Activated CD4-positive, alpha-beta T cell treated with anti-CD3 and anti-CD28 coated beads, Interleukin-10, Interleukin-2, amounts not matched to agents 100 ng/mL and 50 ng/mL, durations not matched to agents 16 hours and 8 hours (primary cell): ENCODE data around the gene SCYL3.
"Not testable (repeated sequence)": the region's sequence is repeated elsewhere in the genome, so short reads cannot be mapped to it uniquely, and the experiment has no call there.

ENCODE experiments used
- DNase-seq: peaks from one replicate; pipeline ENCODE4 v3.0.0-alpha.2; 2020

The SCYL3 gene

GRCh38 chr1:169899519-169900217 lies 6.0 kb upstream of the SCYL3 start:
- DNase-seq: no peak

DNA sequence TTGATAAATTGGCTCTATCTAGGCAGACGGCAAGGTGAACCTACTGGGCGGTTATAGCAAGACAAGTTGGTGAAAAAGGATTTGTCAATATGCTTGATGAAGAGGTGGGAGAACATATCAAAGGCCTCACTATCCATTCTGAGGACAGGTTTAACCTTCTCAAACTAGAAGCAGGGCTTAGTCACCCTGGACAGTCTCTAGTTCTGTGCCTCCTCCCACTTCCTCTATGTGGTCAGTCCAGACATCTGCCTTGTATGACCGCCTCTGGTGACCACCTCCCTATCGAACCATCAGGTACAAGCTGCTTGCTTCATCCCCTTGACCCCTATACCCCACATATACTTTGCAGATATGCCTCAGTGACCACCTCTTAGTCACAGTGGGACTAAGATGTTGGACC lies 2.3 kb upstream of the SCYL3 start:
- no peak for DNase-seq

DNA sequence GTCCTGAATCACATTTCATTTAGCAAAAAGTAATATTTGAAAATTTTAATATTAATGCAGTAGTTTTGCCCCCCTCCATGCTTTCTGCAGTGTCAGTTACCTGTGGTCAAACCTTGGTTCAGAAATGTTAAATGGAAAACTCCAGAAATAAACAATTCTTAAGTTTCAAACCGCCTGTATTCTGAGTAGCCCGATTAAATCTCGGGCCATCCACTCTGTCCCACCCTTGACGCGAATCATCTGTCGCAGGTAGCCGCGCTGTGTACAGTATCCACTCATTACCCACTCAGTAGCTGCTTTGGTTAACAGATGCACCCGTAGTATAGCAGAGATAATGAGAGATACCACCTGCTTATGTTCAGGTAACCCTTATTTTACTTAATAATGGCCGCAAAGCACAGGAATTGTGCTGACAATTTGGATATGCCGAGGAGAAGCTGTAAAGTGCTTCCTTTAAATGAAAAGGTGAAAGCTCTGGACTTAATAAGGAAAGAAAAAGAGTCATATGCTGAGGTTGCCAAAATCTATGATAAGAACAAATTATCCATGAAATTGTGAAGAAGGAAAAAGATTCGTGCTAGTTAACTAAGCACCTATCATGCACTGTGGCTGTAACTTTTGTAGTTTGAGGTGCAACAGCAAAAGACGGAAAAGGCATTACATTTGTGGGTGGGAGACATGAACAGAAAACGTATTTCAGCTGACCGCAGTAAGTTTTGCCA lies 889 bp upstream of the SCYL3 start:
- DNase-seq: no peak

DNA sequence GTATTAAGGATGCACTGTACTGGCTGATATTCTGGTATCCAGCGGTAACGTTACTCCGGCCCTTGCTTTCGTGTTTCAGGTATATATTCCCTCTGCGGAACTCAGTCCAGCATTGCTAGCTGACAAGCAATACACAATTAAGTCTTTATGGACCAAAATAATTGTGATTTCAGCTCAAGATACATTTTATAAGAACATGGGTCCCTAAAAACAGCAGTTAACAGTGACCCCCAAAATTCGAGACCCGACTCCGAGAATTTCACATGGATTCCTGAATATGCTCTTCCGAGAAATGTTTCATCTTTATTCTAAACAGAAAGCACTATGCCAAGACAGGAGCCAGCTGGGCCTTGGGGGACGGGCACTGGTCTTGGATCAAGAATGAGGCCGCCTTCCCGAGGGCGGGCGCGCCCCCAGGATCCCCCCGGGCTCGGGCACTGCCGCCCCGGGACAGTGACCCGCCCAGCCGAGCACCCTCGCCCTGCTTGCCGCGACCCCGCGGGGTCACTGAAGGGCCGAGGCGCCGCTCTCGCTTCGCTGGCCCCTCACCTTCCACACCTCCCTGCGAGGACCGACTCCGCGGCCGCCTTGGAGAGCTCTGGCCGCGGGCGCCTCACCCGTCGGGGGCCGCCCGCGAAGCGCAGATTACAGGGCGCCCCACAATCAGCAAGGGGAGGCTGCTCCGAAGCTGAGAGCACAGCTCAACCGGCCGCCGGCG lies 610 bp downstream of the SCYL3 start:
- DNase-seq: no peak

DNA sequence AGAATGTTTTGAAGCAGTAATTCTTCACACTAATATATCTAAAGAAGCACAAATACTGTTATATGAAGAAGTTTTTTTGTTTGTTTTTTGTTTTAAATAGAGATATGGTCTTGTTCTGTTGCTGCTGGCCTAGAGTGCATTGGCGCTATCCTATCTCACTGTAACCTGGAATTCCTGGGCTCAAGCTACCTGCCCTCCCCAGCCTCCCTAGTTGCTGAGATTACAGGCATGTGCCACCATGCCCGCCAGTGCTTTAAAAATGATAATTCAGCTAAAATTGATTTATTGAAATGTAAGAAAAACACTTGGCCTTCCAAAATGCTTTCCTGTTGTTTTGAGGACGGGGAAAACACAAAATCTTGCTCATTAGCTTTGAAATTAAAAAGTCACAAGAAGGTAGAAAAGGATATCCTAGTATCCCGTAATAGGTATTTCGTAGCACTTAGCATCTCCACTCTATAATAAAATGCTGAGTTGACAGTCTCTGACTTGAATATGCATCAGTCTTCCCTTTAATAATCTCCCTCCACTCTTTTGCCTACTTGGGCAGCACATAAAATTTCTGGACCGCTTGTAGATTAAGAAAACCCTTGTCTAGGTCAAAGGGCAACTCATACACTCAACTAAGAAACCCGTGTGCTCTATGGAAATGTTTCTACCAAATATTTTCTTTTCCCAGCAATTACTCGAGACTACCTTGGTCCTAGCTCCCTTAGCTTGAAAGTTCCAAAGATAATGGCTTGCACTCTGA lies 1.3 kb downstream of the SCYL3 start:
- DNase-seq: no peak

- no peak for DNase-seq
These were observed 2.2 kb downstream of the SCYL3 start for GRCh38 chr1:169891539-169891885.

GRCh38 chr1:169890761-169891538 lies 2.7 kb downstream of the SCYL3 start:
- peak; percentile 78 for DNase-seq

GRCh38 chr1:169889871-169890270 lies 3.8 kb downstream of the SCYL3 start:
- no peak for DNase-seq

DNA sequence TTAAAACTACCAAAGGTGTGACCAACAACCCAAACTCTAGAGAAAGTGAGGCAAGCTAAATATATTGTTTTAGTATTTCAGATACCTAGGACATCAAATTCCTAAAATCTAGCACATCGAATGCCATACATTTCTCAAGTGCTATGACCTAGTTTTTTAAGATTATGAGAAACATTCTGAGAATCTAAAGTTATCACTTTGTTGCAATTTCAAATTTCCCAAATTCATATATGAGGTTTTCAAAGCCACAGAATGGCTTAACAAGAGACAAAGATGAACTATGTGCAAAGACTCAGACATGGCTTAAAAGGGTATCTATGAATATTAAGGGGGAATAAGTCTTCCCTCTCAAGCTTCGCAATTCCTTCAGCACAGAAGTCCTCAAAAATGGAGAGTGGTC lies 6.8 kb downstream of the SCYL3 start:
- DNase-seq: no peak

DNA sequence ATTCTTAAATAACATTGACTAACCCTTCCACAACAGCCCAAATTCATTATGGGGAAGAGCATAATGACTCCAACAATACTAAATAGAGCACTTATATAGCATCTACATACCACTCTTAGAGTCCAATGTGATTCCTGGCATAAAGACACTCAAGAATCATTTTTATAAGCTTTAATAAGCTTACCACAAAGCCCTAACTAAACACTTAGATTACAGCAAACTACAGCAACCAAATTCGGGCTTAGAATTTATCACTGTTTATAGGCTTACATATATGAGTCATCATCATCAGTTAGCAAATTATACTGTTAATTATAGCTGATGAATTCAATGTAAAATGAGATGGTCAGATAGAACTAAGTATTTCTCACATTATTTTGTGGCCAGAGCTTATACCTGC lies 7.3 kb downstream of the SCYL3 start:
- DNase-seq: no peak

DNA sequence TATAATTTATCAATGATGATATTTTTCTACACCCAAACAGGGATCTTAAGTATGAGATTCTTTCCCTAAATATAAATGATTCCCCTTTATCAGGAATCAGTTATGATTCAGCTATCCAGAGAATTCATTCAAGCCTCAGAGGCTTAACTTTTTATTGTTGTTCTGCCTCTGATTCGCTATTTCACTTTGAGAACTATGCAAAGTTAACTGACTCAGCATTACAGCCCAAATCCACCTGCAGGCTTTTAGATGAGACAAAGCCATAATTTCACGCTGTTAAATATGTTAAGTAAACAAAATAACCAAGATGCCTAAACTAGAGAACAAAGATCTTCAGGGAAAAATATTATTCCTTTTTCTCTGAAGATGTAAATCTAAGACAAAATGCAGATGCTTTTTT lies 8.5 kb downstream of the SCYL3 start:
- no peak for DNase-seq

DNA sequence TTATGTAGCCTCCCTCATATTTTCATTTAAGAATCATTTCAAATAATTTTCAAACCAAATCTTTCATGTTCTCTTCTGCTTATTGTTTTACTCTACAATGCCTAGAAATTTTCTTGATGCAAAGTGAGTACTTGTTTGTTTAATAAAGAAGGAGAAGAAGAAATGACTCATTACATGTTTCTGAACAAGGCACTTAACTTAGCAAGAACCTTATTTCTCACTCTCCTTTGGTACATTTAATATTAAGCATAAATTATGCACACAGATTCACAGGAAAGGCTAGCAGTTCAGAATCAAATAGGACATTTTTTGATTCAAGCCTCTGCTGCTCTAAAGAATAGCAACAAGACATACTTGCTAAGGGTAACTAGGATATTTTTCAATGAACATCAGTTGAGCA lies 9.1 kb downstream of the SCYL3 start:
- no peak for DNase-seq

DNA sequence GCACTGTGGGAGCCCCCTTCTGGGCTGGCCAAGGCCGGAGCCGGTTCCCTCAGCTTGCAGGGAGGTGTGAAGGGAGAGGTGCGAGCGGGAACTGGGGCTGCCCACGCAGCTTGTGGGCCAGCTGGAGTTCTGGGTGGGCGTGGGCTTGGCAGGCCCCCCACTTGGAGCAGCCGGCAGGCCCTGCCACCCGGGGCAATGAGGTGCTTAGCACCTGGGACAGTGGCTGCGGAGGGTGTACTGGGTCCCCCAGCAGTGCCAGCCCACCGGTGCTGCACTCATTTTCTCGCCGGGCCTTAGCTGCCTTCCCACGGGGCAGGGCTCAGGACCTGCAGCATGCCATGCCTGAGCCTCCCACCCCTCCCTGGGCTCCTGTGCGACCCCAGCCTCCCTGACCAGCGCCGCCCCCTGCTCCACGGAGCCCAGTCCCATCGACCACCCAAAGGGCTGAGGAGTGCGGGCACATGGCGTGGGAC lies 11.6 kb downstream of the SCYL3 start:
- no peak for DNase-seq

- no peak for DNase-seq
These were observed 14.5 kb downstream of the SCYL3 start for GRCh38 chr1:169879034-169879840.

DNA sequence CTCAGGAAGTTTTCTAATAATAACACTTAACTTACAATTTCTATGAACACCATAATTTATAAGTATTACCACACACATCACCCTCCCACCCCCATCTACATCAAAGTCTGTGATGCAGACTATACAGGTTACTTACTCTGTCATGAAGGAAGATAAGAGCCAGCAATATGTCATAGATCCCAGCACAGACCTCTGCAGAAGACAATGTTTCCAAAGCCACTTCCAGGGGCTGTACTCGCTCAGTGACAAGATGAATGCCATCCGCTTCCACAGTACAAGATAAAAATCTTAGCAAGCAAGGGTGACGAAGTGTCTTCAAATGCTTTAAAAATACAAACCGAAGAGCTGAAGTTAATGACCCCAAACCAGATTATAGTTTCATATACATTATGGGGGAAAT lies 15.2 kb downstream of the SCYL3 start:
- no peak for DNase-seq

DNA sequence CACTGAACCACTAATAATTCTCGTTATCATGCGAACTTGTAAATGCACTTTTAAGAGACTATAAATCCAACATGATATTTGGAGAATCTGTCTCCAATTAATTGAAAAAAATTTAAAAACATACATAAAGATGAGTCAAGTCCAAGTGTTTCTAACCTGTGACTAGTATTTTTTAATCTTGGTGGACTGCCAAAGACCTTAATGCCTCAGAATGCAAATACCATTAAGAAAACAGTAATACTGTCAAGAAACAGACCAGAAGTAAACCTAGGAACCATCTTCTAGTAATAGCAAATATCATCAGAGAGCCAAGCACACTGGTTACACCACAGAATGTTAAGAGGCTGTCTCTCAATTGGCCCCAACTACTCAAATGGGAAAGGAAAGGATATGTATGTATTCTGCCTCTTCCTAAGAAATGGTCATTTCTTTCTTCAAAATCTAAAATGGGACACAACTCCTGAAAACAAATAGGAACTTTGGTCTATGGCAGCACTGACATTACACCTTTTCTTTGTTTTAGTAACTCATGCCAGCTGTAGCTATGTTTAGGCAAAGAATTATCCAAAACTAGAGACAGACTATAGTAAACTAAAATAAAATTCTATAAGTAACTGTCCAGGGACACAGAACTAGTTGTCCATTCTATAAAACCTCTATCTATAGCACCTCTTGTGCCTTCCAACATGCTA lies 15.8 kb downstream of the SCYL3 start:
- no peak for DNase-seq

- no peak for DNase-seq
These were observed 19.5 kb downstream of the SCYL3 start for GRCh38 chr1:169874229-169874628.

- DNase-seq: no peak
These were observed 20.0 kb downstream of the SCYL3 start for GRCh38 chr1:169873582-169874199.

- DNase-seq: no peak
These were observed 20.8 kb downstream of the SCYL3 start for GRCh38 chr1:169872906-169873305.

GRCh38 chr1:169871988-169872387 lies 21.7 kb downstream of the SCYL3 start:
- not testable (repeated sequence) for DNase-seq
